Stimulated activated CD4-positive, alpha-beta T cell treated with anti-CD3 and anti-CD28 coated beads, TNF-alpha, amount 100 ng/mL, for 1 hour (primary cell): ENCODE measurements around the gene IRF9.
A peak's percentile ranks its signal among the peaks of the same experiment; 100 is the strongest.

Source experiments
- DNase-seq, 3 donors: peaks; one replicate each; pipeline ENCODE4 v3.0.0-alpha.2; 2020; ENCODE audit warnings: low read depth in 3 of 3, low spot score in 1 of 3

The IRF9 gene, protein sequence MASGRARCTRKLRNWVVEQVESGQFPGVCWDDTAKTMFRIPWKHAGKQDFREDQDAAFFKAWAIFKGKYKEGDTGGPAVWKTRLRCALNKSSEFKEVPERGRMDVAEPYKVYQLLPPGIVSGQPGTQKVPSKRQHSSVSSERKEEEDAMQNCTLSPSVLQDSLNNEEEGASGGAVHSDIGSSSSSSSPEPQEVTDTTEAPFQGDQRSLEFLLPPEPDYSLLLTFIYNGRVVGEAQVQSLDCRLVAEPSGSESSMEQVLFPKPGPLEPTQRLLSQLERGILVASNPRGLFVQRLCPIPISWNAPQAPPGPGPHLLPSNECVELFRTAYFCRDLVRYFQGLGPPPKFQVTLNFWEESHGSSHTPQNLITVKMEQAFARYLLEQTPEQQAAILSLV

DNA sequence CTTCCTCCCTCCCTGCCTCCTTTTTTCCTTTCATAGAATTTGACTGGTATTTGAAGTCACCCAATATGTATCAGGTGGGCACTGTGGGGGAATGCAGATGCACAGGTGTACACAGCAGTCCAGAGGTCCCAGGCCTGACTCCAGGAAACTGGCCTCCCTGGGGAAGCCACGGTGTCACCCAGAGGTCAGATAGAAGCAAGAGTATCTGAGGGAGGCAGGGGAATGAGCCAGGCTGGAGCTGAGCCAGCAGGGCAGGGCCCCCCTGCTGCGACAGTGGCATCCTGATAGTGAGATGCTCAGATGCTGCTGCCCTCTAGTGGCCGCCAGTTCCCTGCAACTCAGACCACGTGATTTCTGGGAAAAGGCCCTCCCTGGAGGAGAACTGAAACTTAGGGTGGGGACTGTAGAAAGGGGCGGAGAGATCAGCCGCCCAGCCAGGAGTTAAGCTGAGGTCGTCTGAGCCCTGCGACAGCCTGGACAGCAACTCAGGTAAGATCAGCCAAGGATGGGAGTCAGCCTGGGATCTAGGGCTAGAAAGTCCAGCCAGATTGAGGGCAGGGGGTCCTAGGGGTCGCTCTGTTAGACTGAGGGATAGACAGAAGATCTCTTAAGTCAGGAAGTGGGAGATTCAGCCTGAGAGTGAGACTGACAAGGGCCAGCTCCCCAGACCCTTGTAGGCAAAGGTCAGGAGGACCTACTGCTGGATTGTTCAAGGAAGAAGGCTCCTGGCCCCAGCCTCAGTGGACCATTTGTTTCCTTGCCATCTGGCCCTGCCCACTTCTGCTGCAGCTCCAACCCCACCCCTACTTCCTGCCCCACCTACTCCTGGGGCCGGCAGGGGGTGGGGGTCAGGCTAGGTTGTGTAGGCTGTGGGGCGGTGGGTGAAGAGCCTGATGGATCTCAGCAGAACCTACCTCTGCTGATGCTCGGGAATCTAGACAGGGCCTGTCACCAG is at the start of gene IRF9:
Gene IRF9, plus strand, starts transcription at position 416 of the 955 bp plus-strand sequence. CDS start 880 bp downstream, outside the sequence.
- DNase-seq = peak; percentile 95 to 99 (median 99)

DNA sequence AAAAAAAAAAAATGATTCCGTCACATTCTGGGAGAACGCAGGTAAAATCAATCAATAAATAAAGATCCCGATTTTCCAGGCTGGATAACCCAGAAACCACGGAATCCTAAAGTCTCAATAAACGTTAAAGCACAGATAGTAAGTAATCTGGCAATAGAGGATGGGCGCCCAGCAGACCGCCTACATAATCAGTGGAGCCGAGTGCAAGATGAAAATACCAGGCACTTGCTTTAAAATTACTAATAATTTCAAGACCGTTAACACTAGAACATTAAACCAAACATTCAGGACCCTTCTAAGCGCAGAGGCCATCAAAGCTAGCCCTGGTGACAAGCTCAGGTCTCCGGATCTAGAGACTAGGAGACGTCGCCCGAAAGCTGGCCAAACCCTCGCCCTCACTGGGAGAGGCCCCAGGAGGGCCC is 47.7 kb upstream of the IRF9 start:
- no peak for DNase-seq

DNA sequence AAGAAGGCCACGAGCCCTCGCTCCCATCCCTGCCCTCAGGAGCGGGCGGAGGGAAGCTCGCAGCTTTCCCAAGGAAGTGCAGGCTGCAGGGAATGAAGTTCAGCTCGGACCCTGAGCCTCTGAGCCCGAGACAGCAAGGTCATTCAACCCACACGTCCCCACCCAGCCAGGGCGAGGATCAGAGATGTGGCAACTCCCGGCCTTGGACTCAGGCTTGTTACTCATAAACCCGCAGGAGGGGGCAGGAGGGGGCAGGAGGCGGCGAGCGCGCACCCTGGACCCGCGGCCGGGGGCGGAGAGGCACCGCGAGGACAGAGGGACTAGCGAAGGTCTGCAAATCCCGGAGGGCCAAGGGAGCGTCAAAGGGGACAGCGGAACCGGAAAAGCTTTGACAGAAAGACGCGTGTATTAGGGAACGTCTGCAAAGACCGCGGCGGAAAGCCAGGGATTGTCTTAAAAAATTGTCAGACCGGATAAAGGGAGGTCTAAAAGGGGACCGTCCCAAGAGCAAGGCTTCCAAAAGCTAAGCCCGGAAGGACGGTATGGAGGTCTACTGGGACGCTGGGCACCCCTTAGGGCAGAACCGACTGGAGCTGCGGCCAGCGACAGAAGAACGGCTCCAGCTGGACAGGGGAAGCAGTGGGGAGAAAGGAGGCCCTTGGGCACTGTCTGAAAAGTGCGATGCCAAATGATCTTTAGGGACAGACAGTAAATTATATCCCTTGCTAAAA is 47.1 kb upstream of the IRF9 start:
- DNase-seq = peak; percentile 43 to 56 (median 43)

DNA sequence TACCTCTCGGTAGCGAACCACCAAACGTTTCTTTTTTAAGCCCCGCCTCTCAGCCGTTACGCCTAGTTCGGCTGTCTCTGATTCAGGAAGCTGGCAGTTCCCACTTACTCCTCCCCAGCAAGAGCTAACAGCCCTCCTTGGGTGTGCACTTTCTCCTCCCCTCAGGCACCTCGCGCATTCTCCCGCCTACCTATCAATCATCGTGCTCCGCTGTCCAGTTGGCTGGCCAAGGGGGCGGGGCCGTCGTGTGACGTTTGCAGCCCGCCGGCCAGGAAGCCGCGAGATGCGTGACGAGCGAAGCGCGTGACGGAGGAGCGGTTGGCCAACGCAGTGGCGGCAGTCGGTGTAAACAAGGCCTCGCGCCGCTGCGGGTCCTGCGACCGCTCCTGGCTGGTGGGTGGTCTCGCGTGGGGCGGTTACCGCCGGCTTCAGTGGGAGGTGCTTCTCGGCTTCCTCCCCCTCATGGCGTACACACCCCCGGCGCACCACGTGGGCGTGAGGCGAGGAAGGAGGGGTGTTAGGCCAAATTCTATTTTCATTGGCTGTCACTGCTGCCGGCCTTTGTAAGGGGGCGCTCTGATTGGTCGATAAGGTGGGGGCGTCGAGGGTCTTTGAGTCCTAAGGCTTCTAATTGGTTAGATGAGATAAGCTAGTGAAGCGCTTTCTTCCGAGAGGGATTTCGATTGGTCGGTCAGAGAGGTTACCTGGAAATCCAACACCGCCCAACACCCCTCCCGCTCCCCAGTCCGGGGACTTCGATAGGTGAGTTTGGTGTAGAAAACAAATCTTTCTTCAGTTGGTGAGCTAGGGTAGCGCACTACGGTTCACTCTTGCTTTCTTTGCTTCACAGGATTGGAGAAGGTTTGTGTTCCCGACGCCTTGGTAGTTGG is 46.3 kb upstream of the IRF9 start, which contains the start of the genes DCAF11 and NRL:
Gene DCAF11, plus strand, starts transcription at position 246 of the 890 bp plus-strand sequence. CDS start 818 bp downstream, outside the sequence.
Gene NRL, minus strand, starts transcription at position 418 of the 890 bp plus-strand sequence. CDS start 32,101 bp downstream, outside the sequence.
- DNase-seq = peak; percentile 93 to 96 (median 95)

DNA sequence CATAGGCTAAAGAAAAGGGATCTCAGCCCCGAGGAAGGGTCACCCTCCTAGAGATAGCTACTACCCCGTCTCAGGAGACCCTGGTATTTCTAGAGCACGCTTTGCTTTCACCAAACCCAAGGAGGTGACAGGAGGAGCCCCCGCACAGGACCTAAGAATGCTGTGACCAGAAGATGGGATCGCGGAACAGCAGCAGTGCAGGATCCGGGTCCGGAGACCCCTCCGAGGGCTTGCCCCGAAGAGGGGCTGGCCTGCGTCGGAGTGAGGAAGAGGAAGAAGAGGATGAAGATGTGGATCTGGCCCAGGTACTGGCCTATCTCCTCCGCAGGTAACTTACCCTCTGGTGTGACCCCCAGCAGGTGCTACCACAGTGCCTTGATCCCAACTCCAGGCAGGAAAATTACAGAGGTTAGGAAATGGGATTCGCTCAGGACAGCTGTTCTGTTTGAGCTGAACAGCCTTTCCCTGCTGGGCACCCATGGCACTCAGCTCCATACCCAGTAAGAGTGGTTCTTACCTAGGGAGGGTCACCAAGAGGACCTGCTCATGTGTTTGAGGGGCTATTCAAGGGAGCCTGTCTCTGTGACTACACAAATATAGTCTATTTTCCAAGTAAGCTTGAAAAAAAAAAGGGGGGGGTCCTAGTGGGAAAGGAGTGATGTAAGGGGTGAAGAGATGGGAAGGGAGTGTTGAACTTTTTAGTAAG is 45.5 kb upstream of the IRF9 start:
- DNase-seq = no peak

DNA sequence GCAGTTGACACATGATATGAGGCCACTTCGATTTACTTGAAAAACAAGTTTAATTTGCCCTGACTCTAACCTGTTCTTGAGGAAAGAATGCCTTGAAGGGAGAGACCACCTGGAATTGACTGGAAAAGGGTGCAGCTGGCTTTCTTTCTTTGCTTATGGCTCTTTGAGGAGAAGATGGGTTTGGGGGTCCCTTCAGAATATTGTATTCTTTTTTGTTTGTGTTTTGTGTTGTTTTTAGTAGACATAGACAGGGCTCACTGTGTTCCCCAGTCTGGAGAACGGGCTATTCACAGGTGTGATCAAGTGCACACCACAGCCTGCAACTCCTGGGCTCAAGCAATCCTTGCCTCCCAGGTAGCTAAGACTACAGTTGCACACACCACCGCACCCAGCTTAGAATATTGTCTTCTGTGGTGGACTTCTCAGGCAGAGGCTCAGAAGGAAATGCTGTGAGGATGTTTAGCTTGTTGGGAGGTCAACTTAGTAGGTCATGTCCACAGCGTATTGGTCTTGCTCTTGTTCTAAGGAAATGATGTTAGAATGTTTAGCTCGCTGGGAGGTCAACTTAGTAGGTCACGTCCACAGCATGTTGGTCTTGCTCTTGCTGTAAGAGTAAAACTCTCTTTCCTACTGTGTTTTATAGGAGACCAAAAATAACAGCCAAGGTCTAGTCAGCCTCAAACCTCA is 44.8 kb upstream of the IRF9 start:
- DNase-seq = no peak

DNA sequence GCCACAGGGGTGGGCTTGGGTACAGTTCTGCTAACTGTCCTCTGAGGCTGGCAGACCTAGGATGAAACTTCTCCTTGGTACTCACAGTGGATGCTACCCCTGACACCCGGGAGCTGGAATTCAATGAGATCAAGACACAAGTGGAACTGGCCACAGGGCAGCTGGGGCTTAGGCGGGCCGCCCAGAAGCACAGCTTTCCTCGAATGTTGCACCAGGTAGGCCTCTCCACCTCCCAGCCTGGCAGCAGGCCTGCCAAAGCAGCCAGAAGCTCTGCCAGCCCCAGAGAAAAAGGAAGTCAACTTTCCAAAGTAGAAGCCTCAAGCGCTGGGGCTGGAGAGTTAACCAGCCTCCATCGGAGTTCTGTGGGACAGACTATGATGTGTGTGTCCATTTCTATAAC is 43.9 kb upstream of the IRF9 start:
- no peak for DNase-seq

DNA sequence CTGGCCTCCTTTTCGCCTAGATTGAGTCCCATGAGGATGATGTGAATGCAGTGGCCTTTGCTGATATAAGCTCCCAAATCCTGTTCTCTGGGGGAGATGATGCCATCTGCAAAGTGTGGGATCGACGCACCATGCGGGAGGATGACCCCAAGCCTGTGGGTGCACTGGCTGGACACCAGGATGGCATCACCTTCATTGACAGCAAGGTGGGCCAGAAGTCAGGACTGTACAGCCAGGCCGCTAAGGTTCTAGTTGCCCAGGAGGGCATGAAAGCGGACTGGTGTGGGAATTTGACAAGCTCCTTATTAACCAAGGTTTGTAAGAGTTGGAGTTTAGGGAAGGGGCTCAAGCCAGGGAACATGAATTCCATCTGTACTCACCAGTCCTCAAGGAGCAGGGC is 41.4 kb upstream of the IRF9 start:
- no peak for DNase-seq

DNA sequence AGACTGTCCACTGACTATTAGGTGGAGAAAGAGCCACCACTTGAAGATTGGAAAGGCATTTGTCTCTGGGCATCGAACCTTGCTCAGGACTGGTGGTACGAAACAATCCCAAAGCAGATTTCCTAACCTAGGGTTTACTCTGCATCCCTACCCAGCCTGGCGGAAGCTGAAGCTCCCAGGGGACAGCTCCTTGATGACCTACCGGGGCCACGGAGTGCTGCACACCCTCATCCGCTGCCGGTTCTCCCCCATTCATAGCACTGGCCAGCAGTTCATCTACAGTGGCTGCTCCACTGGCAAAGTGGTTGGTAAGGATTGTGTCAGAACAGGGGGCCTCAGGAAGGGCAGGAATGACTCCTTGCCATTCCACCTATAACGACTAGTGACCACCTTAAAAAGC is 39.9 kb upstream of the IRF9 start:
- DNase-seq = no peak

DNA sequence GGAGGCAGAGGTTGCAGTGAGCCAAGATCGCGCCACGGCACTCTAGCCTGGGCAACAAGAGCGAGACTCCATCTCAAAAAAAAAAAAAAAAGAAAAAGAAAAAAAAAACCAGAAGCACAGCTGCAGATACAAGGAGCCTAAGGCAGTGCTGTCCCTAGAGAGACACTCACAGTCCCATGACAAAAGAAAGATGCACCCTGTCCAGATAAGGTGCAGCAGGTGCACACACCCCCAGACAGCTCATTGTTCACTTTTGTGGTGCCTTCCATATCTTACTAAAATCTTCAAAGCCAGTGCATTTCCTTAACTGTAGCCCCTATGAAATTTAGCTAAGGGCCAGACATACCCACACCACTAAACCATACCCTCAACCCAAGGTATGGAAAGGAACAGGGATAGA is 38.6 kb upstream of the IRF9 start:
- DNase-seq = no peak

DNA sequence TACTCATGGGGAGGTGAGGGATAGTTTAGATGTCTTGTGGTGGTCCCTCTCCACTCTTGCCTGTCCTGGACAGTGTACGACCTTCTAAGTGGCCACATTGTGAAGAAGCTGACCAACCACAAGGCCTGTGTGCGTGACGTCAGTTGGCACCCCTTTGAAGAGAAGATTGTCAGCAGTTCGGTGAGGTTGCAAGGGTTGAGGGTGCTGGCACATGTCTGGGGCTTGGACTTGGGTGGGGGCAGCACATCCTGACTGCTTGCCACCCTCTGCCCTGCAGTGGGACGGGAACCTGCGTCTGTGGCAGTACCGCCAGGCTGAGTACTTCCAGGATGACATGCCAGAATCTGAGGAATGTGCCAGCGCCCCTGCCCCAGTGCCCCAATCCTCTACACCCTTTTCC is 38.2 kb upstream of the IRF9 start:
- DNase-seq = no peak

DNA sequence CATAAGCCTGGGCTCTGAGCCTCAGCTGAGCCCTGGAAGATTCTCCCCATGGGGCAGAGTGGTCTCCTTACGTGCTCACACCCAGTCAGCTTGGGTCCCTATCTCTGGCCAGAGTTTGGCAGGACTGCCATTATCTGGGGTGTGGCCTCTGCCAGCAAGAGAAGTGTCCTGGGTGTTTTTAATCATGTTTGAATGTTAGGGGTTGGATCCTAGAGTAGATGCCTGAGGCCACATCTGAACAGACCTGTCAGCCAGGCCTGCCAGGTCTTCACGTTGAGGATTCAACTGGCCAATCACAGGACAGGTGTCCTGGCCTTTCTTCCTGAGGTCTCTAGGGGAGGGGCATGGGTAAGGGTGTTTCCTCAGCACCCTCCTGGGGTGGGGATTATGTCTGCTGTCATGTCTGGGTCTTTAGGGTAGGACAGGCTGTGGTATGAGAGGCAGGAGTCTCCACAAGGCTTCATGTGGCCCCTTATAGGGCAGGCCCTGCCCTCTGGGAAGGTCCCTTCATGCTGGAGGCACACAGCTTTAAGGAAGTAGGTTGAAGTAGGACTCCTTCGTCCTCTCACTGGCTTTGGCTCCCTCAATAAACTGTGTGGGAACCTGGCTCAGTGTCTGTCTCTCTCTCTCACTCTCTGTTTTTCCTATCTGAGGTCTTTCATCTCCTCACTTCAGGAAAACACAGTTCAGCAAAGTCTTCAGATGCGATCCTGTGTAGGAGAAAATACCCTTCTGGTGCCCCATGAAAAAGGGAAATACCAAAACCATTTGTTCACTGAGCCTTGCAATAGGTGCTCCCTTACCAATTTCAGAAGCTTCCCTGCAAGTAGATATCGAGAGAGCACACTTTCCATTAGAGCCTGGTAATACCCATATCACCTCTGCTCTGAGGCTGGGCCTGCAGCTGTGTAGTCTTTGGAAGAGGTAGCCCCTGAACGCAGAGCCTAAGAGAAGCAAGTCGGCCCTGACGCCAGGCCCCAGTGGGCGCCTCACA is 37.3 kb upstream of the IRF9 start:
- no peak for DNase-seq

DNA sequence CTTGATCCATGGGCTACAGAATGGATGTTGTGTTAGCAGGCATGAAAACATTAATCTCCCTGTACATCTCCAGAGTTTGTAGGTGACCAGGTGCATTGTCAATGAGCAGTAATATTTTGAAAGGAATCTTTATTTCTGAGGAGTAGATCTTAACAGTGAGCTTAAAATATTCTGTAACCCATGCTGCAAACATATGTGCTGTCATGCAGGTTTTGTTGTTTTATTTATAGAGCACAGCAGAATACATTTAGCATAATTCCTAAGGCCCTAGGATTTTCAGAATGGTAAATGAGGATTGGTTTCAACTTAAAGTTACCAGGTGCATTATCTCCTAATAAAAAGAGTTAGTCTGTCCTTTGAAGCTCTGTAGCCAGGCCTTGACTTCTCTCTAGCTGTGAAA is 34.1 kb upstream of the IRF9 start:
- no peak for DNase-seq

DNA sequence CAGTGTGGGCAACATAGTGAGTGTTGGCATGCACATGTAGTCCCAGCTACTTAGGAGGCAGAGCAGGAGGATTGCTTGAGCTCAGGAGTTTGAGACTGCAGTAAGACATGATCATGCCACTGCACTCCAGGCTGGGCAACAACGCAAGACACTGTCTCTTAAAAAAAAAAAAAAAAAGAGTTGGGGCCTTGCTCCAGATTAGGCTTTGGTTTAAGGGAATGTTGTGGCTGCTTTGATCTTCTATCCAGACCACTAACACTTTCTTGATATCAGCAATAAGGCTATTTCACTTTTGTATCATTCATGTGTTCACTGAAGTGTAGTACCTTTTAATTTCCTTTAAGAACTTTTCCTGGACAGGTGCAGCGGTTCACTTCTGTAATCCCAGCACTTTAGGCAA is 33.4 kb upstream of the IRF9 start:
- no peak for DNase-seq

DNA sequence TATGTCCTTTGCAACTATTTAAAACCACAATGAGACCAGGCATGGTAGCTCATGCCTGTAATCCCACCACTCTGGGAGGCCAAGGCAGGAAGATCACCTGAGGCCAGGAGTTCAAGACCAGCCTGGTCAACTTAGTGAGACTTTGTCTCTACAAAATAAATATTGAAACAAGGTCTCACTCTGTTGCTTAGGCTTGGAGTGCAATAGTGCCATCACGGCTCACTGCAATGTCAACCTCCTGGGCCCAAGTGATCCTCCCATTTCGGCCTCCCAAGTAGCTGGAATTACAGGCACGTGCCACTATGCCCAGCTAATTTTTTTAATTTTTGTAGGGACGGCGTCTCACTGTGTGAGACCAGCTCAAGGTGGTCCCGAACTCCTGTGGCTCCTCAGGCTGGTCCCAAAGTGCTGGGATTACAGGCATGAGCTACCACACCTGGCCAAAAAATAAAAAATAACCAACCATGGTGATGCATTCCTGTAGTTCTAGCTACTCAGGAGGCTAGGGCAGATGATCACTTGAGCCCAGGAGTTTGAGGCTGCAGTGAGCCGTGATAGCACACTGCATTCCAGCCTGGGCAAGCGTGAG is 31.6 kb upstream of the IRF9 start:
- DNase-seq = no peak

DNA sequence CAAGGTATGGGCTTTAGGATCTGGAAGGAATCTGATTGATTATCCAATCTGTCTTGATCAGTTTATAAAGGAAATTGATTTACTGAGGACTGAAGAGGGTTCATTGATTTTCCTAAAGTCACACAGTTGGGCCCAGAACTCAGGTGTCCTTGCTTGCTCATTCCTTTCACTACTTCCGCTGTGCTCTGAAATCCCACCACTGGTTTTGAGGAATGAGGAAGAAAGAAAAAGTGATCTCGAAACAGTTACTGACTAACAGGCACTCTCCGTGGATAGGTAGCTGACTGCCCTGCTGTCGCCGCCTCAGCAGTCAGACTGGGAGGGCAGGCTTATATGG is 30.7 kb upstream of the IRF9 start, which contains the start of gene FITM1:
Gene FITM1, plus strand, starts transcription at position 280 of the 337 bp plus-strand sequence. CDS start 905 bp downstream, outside the sequence.
- DNase-seq = no peak
